T-helper 2 cell treated with Interferon-gamma antibody and Interleukin-4, amounts not matched to agents 5 μg/mL and 100 μg/mL, for 36 hours (primary cell): ENCODE data around the gene FAM151B.
A peak's percentile ranks its signal among the peaks of the same experiment; 100 is the strongest.
"Not testable (repeated sequence)": the region's sequence is repeated elsewhere in the genome, so short reads cannot be mapped to it uniquely, and the experiment has no call there.

Source experiments
- DNase-seq: peaks from one replicate; pipeline ENCODE4 v3.0.0; 2021; ENCODE audit warnings: low spot score
- H3K27ac Mint-ChIP-seq: one replicate; pipeline ENCODE4 v1.8.0; 2021; ENCODE audit warnings: mild to moderate bottlenecking, mixed read lengths
- H3K27me3 Mint-ChIP-seq: one replicate; pipeline ENCODE4 v1.8.0; 2021; ENCODE audit warnings: low read depth, mixed read lengths
- H3K36me3 Mint-ChIP-seq: one replicate; pipeline ENCODE4 v1.8.0; 2021; ENCODE audit warnings: low read depth, mixed read lengths
- H3K4me1 Mint-ChIP-seq: one replicate; pipeline ENCODE4 v1.8.0; 2021; ENCODE audit warnings: low read depth, mixed read lengths
- H3K4me3 Mint-ChIP-seq: one replicate; pipeline ENCODE4 v1.8.0; 2022; ENCODE audit warnings: mild to moderate bottlenecking, moderate library complexity, mixed read lengths
- H3K9me3 Mint-ChIP-seq: one replicate; pipeline ENCODE4 v1.8.0; 2021; ENCODE audit warnings: mixed read lengths

Gene FAM151B

DNA sequence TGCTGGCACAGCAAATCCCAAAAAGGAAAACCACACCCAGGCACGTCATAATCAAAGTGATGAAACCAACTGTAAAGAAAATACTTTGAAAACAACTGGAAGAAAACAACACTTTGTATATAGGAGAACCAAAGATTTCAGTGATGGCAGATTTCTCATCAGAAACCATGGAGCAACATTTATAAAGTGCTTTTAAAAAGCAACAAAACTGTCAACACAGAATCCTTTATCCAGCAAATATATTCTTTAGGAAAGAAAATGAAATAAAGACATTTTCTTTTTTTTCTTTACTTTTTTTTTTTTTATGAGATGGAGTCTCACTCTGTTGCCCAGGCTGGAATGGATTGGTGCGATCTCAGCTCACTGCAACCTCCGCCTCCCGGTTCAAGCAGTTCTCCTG is 5.3 kb upstream of the FAM151B start:
- Mint-ChIP-seq H3K27me3 (peaks cover 8% of the 10 kb centered on the region), H3K9me3 (peaks cover 8% of the 10 kb centered on the region), H3K27ac (no peak overlapping the region), H3K4me3 (no peak overlapping the region), H3K4me1 (peaks cover 5% of the 10 kb centered on the region), H3K36me3 (peaks cover 10% of the 10 kb centered on the region)
- no peak for DNase-seq

DNA sequence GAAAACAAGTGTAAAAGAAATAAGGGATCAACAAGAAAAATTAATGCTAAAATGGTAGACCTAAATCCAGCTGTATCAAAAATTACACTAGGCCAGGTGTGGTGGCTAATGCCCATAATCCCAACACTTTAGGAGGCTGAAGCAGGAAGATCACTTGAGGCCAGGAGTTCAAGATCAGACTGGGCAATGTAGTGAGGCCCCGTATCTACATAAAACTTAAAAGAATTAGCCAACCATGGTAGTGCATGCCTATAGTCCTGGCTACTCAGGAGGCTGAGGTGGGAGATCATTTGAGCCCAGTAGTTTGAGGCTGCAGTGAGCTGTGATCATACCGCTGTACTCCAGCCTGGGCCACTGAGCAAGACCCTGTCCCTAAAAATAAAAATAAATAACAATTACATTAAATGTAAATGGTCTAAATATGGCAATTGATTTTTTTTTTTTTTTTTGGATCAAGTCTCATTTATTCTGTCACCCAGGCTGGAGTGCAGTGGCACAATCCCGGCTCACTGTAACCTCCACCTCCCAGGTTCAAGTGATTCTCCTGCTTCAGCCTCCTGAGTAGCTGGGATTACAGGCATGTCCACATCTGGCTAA is 4.2 kb upstream of the FAM151B start:
- Mint-ChIP-seq H3K36me3 (peaks cover 10% of the 10 kb centered on the region), H3K9me3 (peaks cover 8% of the 10 kb centered on the region), H3K27me3 (peaks cover 12% of the 10 kb centered on the region), H3K4me3 (no peak overlapping the region), H3K27ac (no peak overlapping the region), H3K4me1 (peaks cover 12% of the 10 kb centered on the region)
- DNase-seq = no peak

DNA sequence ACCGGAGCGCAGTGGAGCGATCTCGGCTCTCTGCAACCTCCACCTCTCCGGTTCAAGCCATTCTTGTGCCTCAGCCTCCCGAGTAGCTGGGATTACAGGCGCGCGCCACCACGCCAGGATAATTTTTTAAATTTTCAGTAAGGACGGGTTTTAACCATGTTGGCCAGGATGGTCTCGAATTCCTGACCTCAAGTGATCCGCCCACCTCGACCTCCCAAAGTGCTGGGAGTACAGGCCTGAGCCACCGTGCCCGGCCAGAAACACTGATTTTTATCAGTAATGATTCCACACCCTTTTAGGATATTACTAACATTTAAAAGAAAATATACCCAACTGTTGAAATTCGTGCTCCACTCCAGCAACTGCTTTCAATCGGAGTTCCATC is 464 bp upstream of the FAM151B start:
- no peak for DNase-seq
- H3K27ac Mint-ChIP-seq = no peak overlapping the region
- peaks cover 3% of the 10 kb centered on the region for H3K9me3 Mint-ChIP-seq
- peak overlapping the region; percentile 80 for H3K4me3 Mint-ChIP-seq
- H3K27me3 Mint-ChIP-seq = peaks cover 19% of the 10 kb centered on the region
- H3K4me1 Mint-ChIP-seq = peaks cover 15% of the 10 kb centered on the region
- peaks cover 5% of the 10 kb centered on the region for H3K36me3 Mint-ChIP-seq

DNA sequence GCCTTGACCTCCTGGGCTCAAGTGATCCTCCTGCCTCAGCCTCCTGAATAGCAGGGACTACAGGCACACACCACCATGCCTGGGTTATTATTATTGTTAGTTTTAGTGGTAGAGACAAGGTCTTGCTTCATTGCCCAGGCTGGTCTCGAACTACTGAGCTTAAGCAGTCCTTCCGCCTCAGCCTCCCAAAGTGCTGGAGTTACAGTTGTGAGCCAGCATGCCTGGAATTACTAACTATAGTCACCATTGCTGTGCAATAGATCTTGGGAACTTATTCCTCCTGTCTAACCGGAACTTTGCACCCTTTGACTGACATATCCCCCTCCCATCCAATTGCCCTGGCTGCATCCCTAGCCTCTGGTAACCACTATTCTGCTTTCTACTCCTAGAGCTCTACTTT is 3.4 kb downstream of the FAM151B start:
- H3K27ac Mint-ChIP-seq = no peak overlapping the region
- no peak overlapping the region for H3K4me3 Mint-ChIP-seq
- peaks cover 29% of the 10 kb centered on the region for H3K4me1 Mint-ChIP-seq
- no peaks in the 10 kb centered on the region for H3K36me3 Mint-ChIP-seq
- H3K9me3 Mint-ChIP-seq = no peaks in the 10 kb centered on the region
- peaks cover 19% of the 10 kb centered on the region for H3K27me3 Mint-ChIP-seq
- no peak for DNase-seq

DNA sequence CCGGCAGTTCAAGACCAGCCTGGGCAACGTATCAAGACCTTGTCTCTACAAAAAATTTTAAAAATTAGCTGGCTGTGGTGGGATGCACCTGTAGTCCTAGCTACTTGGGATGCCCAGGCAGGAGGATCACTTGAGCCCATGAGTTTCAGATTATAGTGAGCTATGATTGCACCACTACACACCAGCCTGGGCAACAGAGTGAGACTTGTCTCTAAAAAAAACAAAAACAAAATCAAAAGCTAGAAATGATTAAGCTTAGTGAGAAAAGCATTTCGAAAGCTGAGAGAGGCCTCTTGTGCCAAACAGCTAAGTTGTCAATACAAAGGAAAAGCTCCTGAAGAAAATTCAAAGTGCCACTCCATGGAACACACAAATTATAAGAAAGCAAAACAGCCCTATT is 4.8 kb downstream of the FAM151B start:
- no peak overlapping the region for H3K4me3 Mint-ChIP-seq
- H3K27me3 Mint-ChIP-seq = peaks cover 11% of the 10 kb centered on the region
- H3K27ac Mint-ChIP-seq = no peak overlapping the region
- no peaks in the 10 kb centered on the region for H3K9me3 Mint-ChIP-seq
- no peaks in the 10 kb centered on the region for H3K36me3 Mint-ChIP-seq
- peaks cover 26% of the 10 kb centered on the region for H3K4me1 Mint-ChIP-seq
- DNase-seq = no peak

DNA sequence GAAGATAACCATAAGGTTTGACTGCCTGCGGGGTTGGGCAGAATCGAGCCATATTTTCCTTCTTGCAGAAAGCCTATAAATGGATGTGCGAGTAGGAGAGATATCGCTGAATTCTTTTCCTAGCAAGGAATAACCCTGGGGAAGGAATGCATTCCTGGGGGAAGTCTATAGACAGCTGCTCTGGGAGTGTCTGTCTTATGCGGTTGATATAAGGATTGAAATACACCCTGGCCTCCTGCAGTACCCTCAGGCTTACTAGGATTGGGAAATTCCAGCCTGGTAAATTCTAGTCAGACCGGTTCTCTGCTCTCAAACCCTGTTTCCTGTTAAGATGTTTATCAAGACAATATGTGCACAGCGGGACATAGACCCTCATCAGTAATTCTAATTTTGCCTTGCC is 5.5 kb downstream of the FAM151B start:
- H3K4me3 Mint-ChIP-seq = not testable (repeated sequence)

DNA sequence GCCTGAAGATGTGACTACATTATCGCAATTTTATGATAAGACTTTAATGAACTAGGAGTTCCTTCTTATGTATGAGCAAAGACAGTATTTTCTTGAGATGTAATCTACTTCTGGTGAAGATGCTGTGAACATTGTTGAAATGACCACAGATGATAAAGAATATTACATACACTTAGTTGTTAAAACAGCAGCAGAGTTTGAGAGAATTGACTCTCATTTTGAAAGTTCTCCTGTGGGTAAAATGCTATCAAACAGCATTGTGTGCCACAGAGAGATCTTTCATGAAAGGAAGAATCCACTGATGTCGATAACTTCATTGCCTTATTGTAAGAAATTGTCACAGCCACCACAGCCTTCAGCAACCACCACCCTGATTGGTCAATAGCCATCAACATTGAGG is 8.0 kb downstream of the FAM151B start:
- Mint-ChIP-seq H3K9me3 (no peaks in the 10 kb centered on the region), H3K4me3 (no peak overlapping the region), H3K36me3 (no peaks in the 10 kb centered on the region), H3K27me3 (peaks cover 3% of the 10 kb centered on the region), H3K27ac (no peak overlapping the region), H3K4me1 (peaks cover 16% of the 10 kb centered on the region)
- DNase-seq = no peak

More for the DNA sequence above, 5.5 kb downstream of the FAM151B start:
- not testable (repeated sequence) for H3K9me3 Mint-ChIP-seq, H3K27ac Mint-ChIP-seq, H3K36me3 Mint-ChIP-seq, H3K27me3 Mint-ChIP-seq, DNase-seq
- H3K4me1 Mint-ChIP-seq = peaks cover 22% of the 10 kb centered on the region

DNA sequence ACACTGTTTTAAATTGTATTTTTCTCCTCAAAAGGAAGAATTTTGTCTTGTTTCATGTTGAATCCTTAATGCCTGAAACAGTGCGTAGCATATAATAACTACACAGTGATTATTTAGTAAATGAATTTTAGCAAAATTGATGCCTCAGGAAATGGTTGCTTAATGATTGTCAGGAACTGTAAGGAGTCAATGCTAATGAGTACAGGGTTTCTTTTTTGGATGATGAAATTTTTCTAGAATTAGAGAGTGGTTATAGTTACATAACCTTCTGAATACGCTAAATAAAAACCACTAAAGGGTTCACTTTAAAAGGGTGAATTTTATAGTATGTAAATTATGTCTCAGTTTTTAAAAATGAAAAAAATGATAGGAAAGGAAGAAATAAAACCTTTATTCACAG is 14.9 kb downstream of the FAM151B start:
- Mint-ChIP-seq H3K4me1 (peaks cover 5% of the 10 kb centered on the region), H3K27ac (no peak overlapping the region), H3K9me3 (no peaks in the 10 kb centered on the region), H3K27me3 (peaks cover 3% of the 10 kb centered on the region), H3K36me3 (no peaks in the 10 kb centered on the region), H3K4me3 (no peak overlapping the region)
- DNase-seq = no peak

DNA sequence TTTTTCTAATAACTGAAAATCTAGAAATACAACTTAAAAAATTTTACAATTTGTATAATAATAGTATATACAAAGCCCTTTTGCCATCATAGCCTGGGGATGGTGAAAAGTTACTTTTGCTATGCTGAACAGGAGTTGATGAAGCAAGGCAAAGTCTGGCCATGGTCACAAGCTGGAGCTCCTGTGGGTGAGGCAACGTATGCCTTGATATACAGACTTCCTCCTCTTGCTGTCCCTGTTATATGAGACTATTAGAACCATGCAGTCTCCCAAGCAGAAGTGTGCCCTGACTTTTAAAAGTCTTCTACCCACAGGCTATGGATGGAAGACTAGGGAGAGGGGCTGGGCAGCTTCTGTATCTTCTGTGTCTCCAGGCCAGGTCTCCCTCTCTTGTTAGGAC is 15.7 kb downstream of the FAM151B start:
- H3K4me3 Mint-ChIP-seq = no peak overlapping the region

DNA sequence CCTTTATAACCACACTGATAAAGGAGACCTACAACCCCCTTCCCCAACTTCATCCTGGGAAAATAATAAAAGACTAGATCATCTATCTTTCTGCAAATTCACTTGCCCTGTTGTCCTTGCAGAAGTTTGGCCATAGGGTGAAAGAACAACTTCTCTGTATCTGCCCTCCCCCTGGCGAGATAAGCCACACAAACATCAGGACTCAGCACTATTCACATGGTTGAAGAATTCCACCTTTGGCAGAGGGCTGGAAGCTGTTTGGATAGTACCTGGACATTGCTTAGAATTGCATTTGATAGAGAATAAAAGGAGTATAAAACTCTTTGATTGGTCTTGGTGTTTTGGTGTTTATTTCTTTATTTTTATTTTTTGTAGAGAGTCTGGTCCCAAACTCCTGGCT is 16.9 kb downstream of the FAM151B start:
- no peaks in the 10 kb centered on the region for H3K9me3 Mint-ChIP-seq
- no peak for DNase-seq
- H3K4me3 Mint-ChIP-seq = no peak overlapping the region
- H3K36me3 Mint-ChIP-seq = no peaks in the 10 kb centered on the region
- H3K27me3 Mint-ChIP-seq = peaks cover 3% of the 10 kb centered on the region
- H3K4me1 Mint-ChIP-seq = peaks cover 5% of the 10 kb centered on the region
- H3K27ac Mint-ChIP-seq = no peak overlapping the region

More for the DNA sequence above, 15.7 kb downstream of the FAM151B start:
- H3K27ac Mint-ChIP-seq = no peak overlapping the region
- no peaks in the 10 kb centered on the region for H3K36me3 Mint-ChIP-seq
- DNase-seq = no peak
- peaks cover 5% of the 10 kb centered on the region for H3K4me1 Mint-ChIP-seq
- peaks cover 3% of the 10 kb centered on the region for H3K27me3 Mint-ChIP-seq
- no peaks in the 10 kb centered on the region for H3K9me3 Mint-ChIP-seq

DNA sequence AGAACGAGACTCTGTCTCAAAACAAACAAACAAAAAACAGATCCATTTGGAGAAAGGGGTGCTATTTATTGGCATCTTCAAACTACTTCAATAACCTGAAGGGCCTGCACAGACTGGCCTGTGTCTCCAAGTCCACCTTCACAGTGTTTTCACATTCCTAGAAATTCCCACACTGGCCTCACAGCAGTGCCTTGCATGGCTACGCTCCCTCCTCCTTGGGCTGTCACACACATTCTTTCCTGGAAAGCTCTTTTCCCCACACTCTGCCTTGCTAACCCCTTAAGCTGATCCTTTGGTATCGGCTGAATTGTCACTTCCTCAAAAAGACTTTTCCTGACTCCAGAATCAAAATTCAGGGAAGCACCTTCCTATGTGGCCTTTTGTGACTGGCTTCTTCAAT is 19.8 kb downstream of the FAM151B start:
- no peak overlapping the region for H3K27ac Mint-ChIP-seq
- H3K27me3 Mint-ChIP-seq = no peaks in the 10 kb centered on the region
- H3K4me3 Mint-ChIP-seq = no peak overlapping the region
- DNase-seq = no peak
- peaks cover 5% of the 10 kb centered on the region for H3K4me1 Mint-ChIP-seq
- H3K36me3 Mint-ChIP-seq = no peaks in the 10 kb centered on the region
- H3K9me3 Mint-ChIP-seq = no peaks in the 10 kb centered on the region

DNA sequence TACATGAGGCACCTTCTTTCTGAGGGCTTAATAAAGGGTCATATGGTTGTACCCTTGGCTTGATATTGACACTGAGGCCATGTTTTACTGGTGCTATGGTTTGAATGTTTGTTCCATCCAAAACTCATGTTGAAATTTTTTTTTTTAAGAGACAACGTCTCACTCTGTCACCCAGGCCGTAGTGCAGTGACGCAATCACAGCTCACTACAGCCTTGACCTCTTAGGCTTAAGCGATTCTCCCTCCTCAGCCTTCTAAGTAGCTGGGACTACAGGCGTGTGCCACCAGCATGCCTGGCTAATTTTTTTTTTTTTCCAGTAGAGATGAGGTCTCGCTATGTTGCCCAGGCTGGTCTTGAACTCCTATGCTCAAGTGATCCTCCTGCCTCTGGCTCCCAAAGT is 20.9 kb downstream of the FAM151B start:
- Mint-ChIP-seq H3K9me3 (no peaks in the 10 kb centered on the region), H3K27me3 (no peaks in the 10 kb centered on the region), H3K27ac (no peak overlapping the region), H3K4me3 (no peak overlapping the region), H3K4me1 (peaks cover 2% of the 10 kb centered on the region), H3K36me3 (no peaks in the 10 kb centered on the region)
- no peak for DNase-seq

DNA sequence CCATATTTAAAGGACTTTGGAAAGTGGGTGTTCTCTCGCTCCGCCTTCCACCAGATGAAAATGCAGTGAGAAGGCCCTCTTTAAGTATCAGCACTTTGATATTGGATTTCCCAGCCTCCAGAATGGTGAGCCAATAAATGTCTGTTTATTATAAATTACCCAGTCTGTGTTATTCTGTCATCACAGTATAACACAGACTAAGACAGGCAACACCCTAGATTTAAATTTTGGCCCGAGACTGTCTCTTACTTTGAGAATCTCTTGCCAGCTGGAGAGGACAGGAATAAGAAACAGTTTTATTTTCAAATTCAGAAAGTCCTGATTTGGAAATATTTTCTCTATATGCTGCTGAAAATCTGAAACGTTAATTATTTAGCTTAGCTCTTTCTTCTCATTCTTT is 21.5 kb downstream of the FAM151B start:
- no peak for DNase-seq
- no peaks in the 10 kb centered on the region for H3K36me3 Mint-ChIP-seq
- H3K27ac Mint-ChIP-seq = no peak overlapping the region
- no peak overlapping the region for H3K4me3 Mint-ChIP-seq
- no peaks in the 10 kb centered on the region for H3K4me1 Mint-ChIP-seq
- no peaks in the 10 kb centered on the region for H3K9me3 Mint-ChIP-seq
- H3K27me3 Mint-ChIP-seq = no peaks in the 10 kb centered on the region

DNA sequence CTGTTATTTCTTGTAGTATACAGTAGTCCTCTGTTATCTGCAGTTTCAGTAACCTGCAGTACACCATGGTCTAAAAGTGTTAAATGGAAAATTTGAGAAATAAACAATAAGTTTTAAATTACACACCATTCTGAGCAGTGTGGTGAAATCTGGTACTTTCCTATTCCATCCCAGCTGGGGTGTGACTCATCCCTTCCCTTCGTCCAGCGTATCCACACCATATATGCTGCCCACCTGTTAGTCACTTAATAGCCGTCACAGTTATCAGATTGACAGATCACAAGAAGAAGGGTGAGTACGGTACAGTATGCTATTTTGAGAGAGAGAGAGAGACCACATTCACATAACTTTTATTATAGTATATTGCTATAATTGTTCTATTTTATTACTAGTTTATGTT is 28.9 kb downstream of the FAM151B start:
- Mint-ChIP-seq H3K27me3 (no peaks in the 10 kb centered on the region), H3K27ac (no peak overlapping the region), H3K9me3 (no peaks in the 10 kb centered on the region), H3K4me1 (peaks cover 2% of the 10 kb centered on the region), H3K36me3 (no peaks in the 10 kb centered on the region), H3K4me3 (no peak overlapping the region)
- peak; percentile 58 for DNase-seq

DNA sequence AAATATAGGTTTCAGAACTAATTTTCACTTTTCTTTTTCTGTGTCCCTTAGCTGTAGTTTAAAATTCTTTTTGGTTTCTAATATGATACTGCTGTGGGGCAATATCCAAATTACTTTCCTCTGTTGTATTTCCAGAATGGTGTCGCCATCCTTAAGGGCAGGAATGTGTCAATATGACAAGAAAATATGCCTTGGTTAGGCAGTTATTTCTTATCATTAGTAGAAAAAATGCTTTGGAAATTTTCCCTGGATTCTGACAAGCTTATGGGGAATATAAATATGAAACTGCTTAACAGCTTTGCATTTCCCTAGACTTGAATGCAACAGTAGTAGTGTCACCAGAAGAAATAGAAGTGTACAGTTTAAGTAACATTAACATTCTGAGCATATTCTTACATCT is 52.8 kb downstream of the FAM151B start:
- no peak for DNase-seq

More for the DNA sequence above, 52.8 kb downstream of the FAM151B start:
- H3K27ac Mint-ChIP-seq = no peak overlapping the region
- no peaks in the 10 kb centered on the region for H3K36me3 Mint-ChIP-seq
- H3K27me3 Mint-ChIP-seq = peaks cover 4% of the 10 kb centered on the region
- no peak overlapping the region for H3K4me3 Mint-ChIP-seq
- no peaks in the 10 kb centered on the region for H3K9me3 Mint-ChIP-seq
- H3K4me1 Mint-ChIP-seq = peaks cover 13% of the 10 kb centered on the region
